ENCODE results near the gene ZFP69B. TPM values are rescaled to one million over a fixed set of nuclear protein-coding genes. Genes with fewer than 3 reads are reported as not detected.

ZFP69B gene
- total and polyA plus RNA-seq, 4 donors = 0.43 to 2.7 (median 1.4) TPM

DNA sequence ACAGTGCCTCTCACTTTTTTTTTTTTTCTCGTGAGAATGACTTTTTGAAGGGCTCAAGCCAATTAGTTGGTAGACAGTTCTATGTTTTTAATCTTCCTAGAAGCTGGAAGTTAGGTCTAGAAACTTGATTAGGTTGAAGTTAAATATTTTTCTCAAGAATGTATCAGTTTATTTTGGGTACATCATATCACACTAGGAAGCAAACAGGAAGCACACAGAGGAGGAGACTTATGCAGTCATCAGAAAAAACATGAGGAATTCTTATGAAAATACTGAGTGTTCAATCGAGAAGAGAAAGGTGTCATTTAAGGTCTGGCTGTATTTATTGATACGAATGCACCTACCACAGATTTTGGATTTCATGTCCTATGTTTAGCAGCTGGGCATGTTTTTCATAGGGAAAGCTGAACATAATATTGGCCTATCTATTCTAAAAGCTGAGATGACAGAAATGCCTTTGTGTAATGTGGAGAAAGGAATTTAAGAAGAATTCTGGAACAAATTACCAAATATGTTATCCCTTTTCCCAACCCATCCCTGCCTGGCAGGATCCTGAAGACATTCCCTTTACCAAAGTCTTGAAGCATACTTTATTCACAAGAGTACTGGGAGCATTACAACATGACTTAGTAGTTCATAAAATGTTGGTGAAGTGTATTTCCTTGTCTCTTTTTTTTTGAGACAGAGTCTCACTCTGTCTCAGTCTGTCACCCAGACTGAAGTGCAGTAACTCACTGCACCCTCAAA lies 17.5 kb upstream of the ZFP69B start:
- Histone ChIP-seq H3K27me3 (ENCODE audit: control insufficient read depth in 3 of 3, insufficient read depth in 3 of 3, low read length in 2 of 3) (no peaks in the 10 kb centered on the region), H3K36me3 (ENCODE audit: control insufficient read depth in 4 of 4, insufficient read depth in 4 of 4, low read length in 4 of 4) (no peaks in the 10 kb centered on the region), H3K9me3 (ENCODE audit: control insufficient read depth in 4 of 4, insufficient read depth in 3 of 4, low read length in 3 of 4) (no peaks in the 10 kb centered on the region), H3K27ac (ENCODE audit: low read depth in 1 of 2, low read length in 1 of 2) (no peak overlapping the region), H3K4me1 (ENCODE audit: control insufficient read depth in 5 of 5, insufficient read depth in 5 of 5, low read length in 5 of 5) (peaks cover 0 to 2% (median 0%) of the 10 kb centered on the region in 5 donors), H3K4me3 (no peak overlapping the region), H3K9ac (ENCODE audit: insufficient read depth in 1 of 2, low read length in 2 of 2) (no peak overlapping the region)
- no peak for DNase-seq
- WGBS, 2 donors = 68 to 76% methylated on average over 3 of the region's 3 CpGs
- TF ChIP-seq, protein P1, sequence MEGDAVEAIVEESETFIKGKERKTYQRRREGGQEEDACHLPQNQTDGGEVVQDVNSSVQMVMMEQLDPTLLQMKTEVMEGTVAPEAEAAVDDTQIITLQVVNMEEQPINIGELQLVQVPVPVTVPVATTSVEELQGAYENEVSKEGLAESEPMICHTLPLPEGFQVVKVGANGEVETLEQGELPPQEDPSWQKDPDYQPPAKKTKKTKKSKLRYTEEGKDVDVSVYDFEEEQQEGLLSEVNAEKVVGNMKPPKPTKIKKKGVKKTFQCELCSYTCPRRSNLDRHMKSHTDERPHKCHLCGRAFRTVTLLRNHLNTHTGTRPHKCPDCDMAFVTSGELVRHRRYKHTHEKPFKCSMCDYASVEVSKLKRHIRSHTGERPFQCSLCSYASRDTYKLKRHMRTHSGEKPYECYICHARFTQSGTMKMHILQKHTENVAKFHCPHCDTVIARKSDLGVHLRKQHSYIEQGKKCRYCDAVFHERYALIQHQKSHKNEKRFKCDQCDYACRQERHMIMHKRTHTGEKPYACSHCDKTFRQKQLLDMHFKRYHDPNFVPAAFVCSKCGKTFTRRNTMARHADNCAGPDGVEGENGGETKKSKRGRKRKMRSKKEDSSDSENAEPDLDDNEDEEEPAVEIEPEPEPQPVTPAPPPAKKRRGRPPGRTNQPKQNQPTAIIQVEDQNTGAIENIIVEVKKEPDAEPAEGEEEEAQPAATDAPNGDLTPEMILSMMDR (IDR thresholded peaks at IDR 0.05; ENCODE audit: control extremely low read depth, extremely low read depth) = no peak
- no peak for ATAC-seq (ENCODE audit: insufficient read depth, low FRiP score)

DNA sequence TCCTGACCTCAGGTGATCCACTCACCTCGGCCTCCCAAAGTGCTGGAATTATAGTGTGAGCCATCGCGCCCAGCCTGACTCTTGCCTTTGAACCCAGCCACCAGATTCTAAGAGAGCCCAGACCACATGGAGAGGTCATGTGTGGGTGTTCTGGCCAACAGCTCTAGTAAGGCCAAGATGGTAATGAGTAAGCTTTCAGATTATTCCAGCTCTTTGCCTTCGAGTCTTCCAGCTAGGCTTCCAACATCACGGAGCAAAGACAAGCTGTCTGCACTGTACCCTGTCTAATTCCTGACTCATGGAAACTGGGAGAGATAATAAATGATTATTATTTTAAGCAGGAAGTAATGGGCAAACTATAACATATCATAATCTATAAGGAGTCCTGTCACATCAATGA lies 14.8 kb upstream of the ZFP69B start:
- H3K9ac ChIP-seq (ENCODE audit: insufficient read depth in 1 of 2, low read length in 2 of 2) = no peak overlapping the region
- H3K4me3 ChIP-seq = no peak overlapping the region
- WGBS, 2 donors = 84 to 86% methylated on average over 5 of the region's 5 CpGs
- no peak overlapping the region for H3K27ac ChIP-seq (ENCODE audit: low read depth in 1 of 2, low read length in 1 of 2)
- H3K9me3 ChIP-seq (ENCODE audit: control insufficient read depth in 4 of 4, insufficient read depth in 3 of 4, low read length in 3 of 4) = no peaks in the 10 kb centered on the region
- no peaks in the 10 kb centered on the region for H3K36me3 ChIP-seq (ENCODE audit: control insufficient read depth in 4 of 4, insufficient read depth in 4 of 4, low read length in 4 of 4)
- peaks cover 0 to 2% (median 0%) of the 10 kb centered on the region in 5 donors for H3K4me1 ChIP-seq (ENCODE audit: control insufficient read depth in 5 of 5, insufficient read depth in 5 of 5, low read length in 5 of 5)
- H3K27me3 ChIP-seq (ENCODE audit: control insufficient read depth in 3 of 3, insufficient read depth in 3 of 3, low read length in 2 of 3) = no peaks in the 10 kb centered on the region
- ATAC-seq (ENCODE audit: insufficient read depth, low FRiP score) (no peak), DNase-seq (no peak)
- TF ChIP-seq, protein P1 (IDR thresholded peaks at IDR 0.05; ENCODE audit: control extremely low read depth, extremely low read depth) = no peak

DNA sequence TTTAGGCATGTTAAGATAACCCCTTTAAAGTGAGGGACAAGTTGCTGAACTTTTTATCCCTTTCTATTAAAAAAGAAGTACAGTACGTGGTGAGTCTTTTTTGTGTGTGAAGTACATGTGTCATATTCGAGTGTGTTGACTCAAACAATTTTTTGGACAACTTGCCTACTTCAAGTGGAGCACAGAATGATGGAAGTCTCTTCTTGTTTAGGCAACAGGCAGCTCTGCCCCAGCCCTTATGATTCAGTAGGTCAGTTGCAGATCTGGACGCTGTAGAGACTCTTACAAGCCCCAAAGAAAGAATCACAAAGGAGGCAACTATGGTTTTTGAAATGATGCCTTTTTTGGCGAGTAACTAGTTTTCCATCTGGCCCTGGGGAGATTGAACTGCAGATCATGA lies 14.4 kb upstream of the ZFP69B start:
- Histone ChIP-seq H3K9ac (ENCODE audit: insufficient read depth in 1 of 2, low read length in 2 of 2) (no peak overlapping the region), H3K4me3 (no peak overlapping the region), H3K9me3 (ENCODE audit: control insufficient read depth in 4 of 4, insufficient read depth in 3 of 4, low read length in 3 of 4) (no peaks in the 10 kb centered on the region), H3K27me3 (ENCODE audit: control insufficient read depth in 3 of 3, insufficient read depth in 3 of 3, low read length in 2 of 3) (no peaks in the 10 kb centered on the region), H3K27ac (ENCODE audit: low read depth in 1 of 2, low read length in 1 of 2) (no peak overlapping the region), H3K36me3 (ENCODE audit: control insufficient read depth in 4 of 4, insufficient read depth in 4 of 4, low read length in 4 of 4) (no peaks in the 10 kb centered on the region), H3K4me1 (ENCODE audit: control insufficient read depth in 5 of 5, insufficient read depth in 5 of 5, low read length in 5 of 5) (peaks cover 0 to 2% (median 0%) of the 10 kb centered on the region in 5 donors)
- 73 to 88% methylated on average over 4 of the region's 4 CpGs for WGBS, 2 donors
- TF ChIP-seq, protein P1 (IDR thresholded peaks at IDR 0.05; ENCODE audit: control extremely low read depth, extremely low read depth) = no peak
- ATAC-seq (ENCODE audit: insufficient read depth, low FRiP score) = no peak
- no peak for DNase-seq
